Prostate gland (tissue), 2 donors: Measurements from ENCODE around the gene SGSM2.

Experiments
- CTCF ChIP-seq, 4 experiments: fragments of 200-600 bp in 2 of 4; fragments of 450-650 bp in 2 of 4; sonication (generic) in 2 of 4; IDR thresholded peaks; 1 replicate in 3 of 4; 2 replicates in 1 of 4; pipeline ENCODE4 v1.5.1; 2016 to 2019; ENCODE audit warnings: antibody characterized with exemption in 4 of 4, mild to moderate bottlenecking in 2 of 4, moderate library complexity in 2 of 4
- POLR2AphosphoS5 ChIP-seq: sonication (generic); formaldehyde crosslinking; IDR thresholded peaks from one replicate; pipeline ENCODE4 v1.6.1; 2017; ENCODE audit warnings: antibody characterized with exemption

GRCh38 chr17:2395258-2396181 is 58.2 kb downstream of the SGSM2 start:
- TF ChIP-seq CTCF (IDR thresholded peaks at IDR 0.05) (peak in 1 of 4 experiments; percentile 17), POLR2AphosphoS5 (peak; percentile 79)
